ENCODE data around the gene DPY19L1.

GRCh38 chr7:34879871-34880270 is 157.4 kb downstream of the DPY19L1 start:
- TF ChIP-seq FOXA1 (IDR thresholded peaks at IDR 0.05) (no peak), TARDBP (IDR thresholded peaks at IDR 0.05) (no peak)
